Measurements from ENCODE around the gene PRDX3.
A peak's percentile ranks its signal among the peaks of the same experiment; 100 is the strongest.
"Not testable (repeated sequence)": the region's sequence is repeated elsewhere in the genome, so short reads cannot be mapped to it uniquely, and the experiment has no call there.

PRDX3 gene

DNA sequence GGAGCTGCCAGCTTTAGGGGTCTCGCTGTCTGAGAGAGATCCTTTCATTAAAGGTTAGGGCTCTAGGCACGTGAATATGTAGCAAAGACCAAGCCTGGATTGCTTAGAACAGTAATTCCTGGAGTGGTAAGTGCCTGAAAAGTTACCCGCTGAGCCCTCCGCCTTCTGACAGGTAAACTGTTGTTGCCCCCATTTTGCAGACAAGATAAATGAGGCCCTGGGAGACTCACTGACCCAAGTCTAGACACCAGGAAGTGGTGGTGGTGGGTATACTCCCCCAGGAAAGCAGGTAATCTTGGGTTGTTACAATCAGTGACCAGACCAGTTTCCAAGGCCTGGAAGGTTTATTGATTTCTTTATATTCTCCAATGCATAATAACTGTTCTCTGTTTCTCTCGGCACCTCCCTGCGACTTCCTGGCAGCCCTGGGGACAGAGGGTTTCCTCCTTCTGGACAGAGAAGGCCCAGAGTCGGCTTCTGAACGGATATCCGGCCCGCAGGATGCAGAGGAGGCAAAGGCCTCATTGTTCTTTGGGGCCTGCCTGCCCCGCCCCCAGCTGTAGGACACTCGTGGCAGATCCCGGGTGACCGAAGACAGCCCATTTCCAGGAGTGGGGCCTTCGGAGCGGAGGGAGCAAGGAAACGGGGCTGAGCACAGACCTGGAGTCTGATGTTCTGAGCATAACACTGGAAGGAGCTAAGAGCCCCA lies 27.4 kb upstream of the PRDX3 start:
- peak; percentile 50 for DNase-seq

GRCh38 chr10:119203006-119203405 lies 24.4 kb upstream of the PRDX3 start:
- DNase-seq: peak; percentile 68

DNA sequence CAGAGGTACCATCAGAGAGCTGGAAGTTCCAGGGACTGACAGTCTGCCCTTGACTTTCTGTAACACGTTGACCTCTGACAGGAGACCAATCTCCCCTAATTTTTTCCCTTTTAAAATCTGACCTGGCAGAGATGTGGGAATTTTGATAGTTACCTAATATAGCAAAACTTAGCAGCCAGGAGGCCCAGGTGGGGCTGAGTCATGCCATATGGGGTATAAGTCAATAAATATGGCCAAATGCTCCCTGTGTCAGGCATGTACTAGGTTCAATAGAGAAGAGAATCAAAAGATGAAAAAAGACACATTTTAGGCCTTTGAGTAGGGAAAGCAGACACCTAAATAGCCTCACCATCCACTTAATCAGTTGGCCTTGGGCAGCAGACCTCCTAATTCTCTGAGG lies 22.6 kb upstream of the PRDX3 start:
- DNase-seq: no peak

GRCh38 chr10:119199231-119199992 lies 20.8 kb upstream of the PRDX3 start:
- DNase-seq: peak; percentile 64

- DNase-seq: peak; percentile 34
These were observed 19.8 kb upstream of the PRDX3 start for GRCh38 chr10:119198438-119198837.

GRCh38 chr10:119197921-119198320 lies 19.3 kb upstream of the PRDX3 start:
- peak; percentile 81 for DNase-seq

DNA sequence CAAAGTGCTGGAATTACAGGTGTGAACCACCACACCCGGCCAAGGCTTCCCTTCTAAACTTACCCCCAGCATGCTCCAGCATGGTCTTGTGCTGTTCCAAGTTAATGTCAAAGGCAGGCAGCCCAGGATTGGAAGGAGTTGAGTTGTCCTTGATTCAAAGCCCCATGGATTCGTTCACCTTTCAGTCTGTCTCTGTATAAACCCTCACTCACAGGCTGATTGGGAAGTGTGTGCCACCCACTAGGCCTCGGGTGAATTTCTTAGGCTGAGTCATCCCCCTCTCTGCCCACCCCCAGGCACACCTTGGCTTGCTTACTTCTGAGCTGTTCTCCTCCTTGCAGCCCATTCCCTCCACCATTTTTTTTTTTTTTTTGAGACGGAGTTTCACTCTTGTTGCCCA lies 13.3 kb upstream of the PRDX3 start:
- no peak for DNase-seq

DNA sequence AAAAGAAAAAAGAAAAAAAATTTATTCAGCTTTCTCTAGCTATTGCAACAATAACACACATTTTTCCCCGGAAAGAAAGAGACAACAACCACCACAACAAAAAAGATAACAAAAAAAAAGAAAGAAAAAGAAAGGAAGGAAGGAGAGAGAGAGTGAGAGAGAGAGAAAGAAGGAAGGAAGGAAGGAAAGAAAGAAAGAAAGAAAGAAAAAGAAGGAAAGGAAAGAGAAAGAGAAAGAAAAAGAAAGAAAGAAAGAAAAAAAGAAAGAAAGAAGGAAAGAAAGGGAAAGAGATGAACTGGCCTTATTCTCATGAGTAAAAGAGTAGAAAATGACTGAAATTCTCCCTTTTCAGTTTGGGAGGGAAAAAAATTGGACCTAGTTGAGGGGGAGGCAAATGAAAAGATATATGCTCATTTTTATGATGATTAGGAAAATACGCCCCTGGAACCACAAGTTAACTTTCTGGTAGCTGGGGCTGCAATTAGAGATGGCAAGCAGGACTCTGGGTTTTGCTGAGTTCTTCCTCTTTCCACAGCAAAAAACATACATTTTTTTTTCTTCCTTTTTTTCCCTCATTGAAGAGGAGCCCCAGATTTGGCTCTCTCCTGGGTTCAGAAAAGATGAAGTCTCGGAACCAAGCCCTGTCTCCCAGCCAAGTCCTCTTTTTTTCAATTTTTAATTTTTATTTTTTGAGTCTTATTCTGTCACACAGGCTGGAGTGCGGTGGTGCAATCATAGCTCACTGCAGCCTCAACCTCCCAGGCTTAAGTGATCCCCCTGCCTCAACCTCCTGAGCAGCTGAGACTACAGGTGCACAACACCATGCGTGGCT lies 12.6 kb upstream of the PRDX3 start:
- no peak for DNase-seq

- DNase-seq: peak; percentile 97
These were observed 11.7 kb upstream of the PRDX3 start for GRCh38 chr10:119190353-119190752.

- DNase-seq: peak; percentile 42
These were observed 11.2 kb upstream of the PRDX3 start for GRCh38 chr10:119189811-119190282.

DNA sequence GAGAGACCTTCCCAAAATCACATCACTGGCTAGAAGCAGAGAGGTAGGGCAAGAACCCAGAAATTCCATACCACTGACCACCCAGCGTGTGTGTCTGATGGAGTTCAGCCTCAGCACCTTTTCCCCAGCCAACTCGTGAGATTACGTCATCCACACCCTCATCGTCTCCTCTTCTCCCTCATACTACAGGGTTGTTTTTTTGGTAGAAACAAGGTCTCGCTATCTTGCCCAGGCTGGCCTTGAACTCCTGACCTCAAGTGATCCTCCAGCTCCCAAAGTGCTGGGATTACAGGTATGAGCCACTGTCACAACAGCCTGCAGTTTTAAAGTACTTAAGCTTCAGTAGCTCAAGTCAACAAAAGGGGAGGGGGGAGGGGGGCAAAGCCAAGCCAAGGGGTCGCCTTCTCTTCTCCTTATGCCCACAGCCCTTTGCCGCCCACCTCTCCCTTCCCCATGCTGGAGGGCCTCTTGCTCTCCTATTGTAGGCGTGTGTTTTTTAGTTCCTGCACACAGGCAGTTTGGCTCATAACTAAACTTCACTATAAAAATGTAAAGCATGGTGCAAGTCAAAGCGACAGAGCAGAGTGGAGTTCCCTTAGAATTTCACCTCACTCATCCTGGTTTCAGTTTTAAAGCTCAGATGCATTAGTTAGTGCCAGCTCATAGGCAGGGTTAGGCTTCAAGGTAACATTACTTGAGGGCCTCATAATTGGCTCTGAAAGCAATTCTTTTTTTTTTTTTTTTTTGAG lies 5.2 kb upstream of the PRDX3 start:
- no peak for DNase-seq

DNA sequence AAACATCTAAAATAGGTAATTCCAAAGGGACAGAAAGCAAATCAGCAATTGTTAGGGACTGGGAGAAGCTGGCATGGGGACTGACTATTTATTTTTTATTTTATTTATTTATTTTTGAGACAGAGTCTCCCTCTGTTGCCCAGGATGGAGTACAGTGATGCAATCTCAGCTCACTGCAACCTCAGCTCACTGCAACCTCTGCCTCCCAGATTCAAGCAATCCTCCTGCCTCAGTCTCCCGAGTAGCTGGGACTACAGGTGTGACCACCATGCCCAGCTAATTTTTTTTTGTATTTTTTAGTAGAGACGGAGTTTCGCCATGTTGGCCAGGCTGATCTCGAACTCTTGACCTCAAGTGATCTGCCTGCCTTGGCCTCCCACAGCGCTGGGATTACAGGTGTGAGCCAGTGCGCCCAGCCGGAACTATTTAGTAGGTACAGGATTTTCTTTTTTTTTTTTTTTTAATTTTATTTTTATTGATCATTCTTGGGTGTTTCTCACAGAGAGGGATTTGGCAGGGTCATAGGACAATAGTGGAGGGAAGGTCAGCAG lies 2.3 kb upstream of the PRDX3 start:
- not testable (repeated sequence) for DNase-seq

GRCh38 chr10:119177708-119178371 lies 772 bp downstream of the PRDX3 start:
- no peak for DNase-seq

DNA sequence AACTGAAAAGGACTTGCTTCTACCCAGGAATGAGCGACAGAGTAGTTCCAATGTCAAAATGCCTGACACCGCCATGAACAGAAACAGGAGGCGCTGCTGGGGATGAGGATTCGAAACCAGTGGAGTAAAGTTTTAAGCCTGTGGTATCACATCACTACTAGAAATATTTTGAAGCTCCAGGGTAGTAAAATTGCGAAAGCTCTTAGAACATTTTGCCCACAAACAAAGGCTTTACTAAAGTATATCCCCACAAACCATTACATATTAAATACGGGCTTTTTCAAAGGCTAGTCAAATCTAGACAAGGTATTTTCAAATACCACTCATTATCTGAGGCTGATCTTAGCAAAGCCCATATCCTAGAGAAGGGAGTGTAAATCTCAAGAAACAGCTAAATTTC lies 2.4 kb downstream of the PRDX3 start:
- DNase-seq: no peak

- no peak for DNase-seq
These were observed 4.5 kb downstream of the PRDX3 start for GRCh38 chr10:119174109-119174508.

- no peak for DNase-seq
These were observed 11.6 kb downstream of the PRDX3 start for GRCh38 chr10:119167041-119167440.

DNA sequence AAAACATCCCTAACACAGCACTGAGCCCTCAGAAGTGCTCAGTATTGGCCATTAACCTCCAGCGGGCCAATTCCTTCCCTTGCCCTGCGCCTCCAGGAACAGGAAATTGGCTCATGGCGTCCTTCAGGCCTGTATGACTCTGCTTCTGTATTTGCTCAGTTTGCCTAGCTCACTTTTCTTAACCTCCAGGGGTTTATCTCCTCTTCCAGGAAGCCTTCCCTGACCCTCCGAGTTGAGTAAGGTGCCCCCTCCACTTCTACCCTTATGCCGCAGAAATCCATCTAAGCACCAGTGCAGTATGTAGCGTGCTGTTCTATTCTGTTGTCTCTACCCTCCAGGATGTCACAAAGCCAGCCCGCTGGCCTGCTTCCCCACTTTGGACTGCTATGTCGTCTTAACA lies 12.0 kb downstream of the PRDX3 start:
- no peak for DNase-seq

DNA sequence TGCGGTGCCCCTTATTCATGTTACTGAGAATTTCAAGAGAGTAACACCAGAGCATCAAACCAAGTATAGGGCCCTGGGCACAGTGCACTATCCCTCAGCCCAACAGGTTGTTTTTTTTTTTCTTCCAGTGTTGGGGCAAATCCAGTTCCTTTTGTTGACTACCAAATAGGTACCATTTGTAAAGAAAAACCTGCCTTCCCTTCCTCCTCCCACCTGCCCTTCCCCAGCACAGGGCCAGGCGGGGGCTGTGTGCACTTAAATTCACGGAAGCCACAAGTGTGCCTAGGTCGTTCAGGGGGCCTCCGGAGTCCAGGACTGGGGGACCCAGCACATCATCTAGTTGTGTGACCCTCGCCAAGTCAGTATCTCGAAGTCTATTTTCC lies 12.5 kb downstream of the PRDX3 start:
- DNase-seq: no peak

DNA sequence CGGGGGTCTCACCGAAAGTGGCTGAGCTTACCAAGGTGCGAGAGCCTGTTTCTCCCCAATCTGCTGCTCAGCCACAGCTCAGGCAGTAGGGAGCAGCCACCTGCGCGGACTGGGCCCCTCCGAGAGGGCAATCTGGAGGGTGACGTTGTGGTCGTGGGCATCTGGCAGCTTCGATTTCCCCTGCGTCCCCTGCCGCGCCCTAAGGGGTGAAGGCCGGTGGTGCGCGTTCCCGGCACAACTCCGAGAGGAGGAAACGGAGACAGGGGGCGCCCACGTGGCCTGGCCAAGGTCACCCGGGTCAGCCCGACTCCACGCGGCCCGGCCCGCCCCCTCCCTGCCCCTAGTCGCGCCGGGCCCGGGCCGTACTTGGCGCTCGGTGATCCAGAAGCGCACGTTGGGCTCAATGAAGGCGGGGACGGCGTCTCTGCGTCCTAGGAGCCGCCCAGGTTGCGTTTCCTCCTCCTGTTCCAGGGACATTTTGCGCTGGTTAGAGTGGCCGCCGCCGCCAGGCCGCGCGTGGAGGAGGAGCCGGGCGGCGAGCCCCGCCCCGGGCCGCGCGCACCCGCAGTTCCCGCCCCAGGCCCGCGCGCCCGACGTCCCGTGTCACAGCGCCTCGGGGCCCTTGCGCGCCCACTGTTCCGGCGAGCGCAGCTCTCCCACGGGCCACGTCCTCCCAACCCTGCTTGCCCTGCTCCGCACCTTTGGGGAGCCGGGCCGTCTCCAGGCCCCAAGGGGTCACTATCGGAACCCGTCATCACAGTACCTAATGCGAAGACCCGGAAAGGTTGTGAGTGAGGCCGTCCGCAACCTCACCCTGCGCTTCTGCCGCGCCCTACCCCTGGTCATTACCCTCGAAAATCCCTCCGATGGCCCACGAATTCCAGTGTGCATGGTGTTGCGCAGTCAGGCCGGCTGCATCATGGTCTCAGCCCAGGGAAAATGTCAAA lies 13.2 kb downstream of the PRDX3 start, which contains the start of gene SFXN4:
Gene SFXN4, minus strand, starts transcription at position 544 of the 947 bp plus-strand sequence. Its CDS starts 67 bp downstream, at position 477.
- peak; percentile 73 for DNase-seq

DNA sequence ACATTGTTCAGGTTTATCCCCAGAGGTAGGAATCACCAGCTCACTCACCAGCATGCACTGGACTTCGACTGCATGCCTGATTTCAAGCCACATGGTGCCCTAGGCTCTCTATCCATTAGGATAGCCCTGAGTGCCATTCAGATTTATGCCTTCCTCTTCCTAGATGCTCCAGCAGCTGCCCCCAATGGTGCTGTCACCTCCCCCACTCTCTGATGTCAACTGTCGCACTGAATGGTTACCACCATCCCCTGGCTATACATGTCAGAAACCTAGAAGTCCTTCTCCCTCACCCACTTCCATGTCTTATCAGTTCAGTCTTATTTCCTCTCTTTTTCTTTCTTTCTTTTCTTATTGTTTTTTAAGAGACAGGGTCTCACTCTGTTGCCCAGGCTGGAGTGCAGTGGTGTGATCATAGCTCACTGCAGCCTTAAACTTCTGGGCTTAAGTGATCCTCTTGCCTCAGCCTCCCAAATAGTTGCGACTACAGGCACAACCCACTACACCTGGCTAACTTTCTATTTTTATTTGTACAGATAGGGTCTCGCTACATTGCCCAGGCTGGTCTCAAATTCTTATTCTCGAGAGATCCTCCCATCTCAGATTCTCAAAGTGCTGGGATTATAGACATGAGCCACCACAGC lies 16.0 kb downstream of the PRDX3 start:
- no peak for DNase-seq
